Heart left ventricle (tissue), 16 donors: ENCODE results near the gene RPA1. TPM values are rescaled to one million over a fixed set of nuclear protein-coding genes. Genes with fewer than 3 reads are reported as not detected.

Experiments
- ATAC-seq, 4 donors: fragments of 200-7000 bp; cut with Tn5 transposase; one replicate each; pipeline ENCODE4 v1.9.1; 2020 to 2022; ENCODE audit warnings: moderate library complexity in 4 of 4, mild to moderate bottlenecking in 3 of 4, moderate number of reproducible peaks in 1 of 4
- DNase-seq, 5 donors: peaks; one replicate each; pipeline ENCODE4 v3.0.0-alpha.2; 2020
- H3K27ac ChIP-seq, 12 donors: fragments of 200-600 bp; sonication (generic) in 4 of 12; one replicate each; pipeline versions ENCODE4 v1.5.0 to v1.8.0; 2016 to 2022; ENCODE audit warnings: mild to moderate bottlenecking in 2 of 12
- H3K27me3 ChIP-seq, 9 donors: fragments of 200-600 bp; sonication (generic) in 2 of 9; one replicate each; pipeline versions ENCODE4 v1.5.1 to v1.8.0; 2016 to 2022; ENCODE audit warnings: mild to moderate bottlenecking in 3 of 9
- H3K36me3 ChIP-seq, 9 donors: fragments of 200-600 bp; sonication (generic) in 2 of 9; one replicate each; pipeline versions ENCODE4 v1.5.0 to v1.8.0; 2018 to 2022; ENCODE audit warnings: mild to moderate bottlenecking in 2 of 9
- H3K4me1 ChIP-seq, 12 donors: fragments of 200-600 bp; sonication (generic) in 4 of 12; one replicate each; pipeline versions ENCODE4 v1.5.0 to v1.8.0; 2016 to 2022; ENCODE audit warnings: mild to moderate bottlenecking in 3 of 12
- H3K4me3 ChIP-seq, 12 donors: fragments of 200-600 bp; sonication (generic) in 4 of 12; one replicate each; pipeline versions ENCODE4 v1.5.0 to v1.8.0; 2017 to 2022; ENCODE audit warnings: mild to moderate bottlenecking in 9 of 12, moderate library complexity in 4 of 12
- H3K9me3 ChIP-seq, 12 donors: fragments of 200-600 bp; sonication (generic) in 4 of 12; one replicate each; pipeline versions ENCODE4 v1.5.0 to v1.8.0; 2016 to 2022; ENCODE audit warnings: mild to moderate bottlenecking in 1 of 12
- POLR2A ChIP-seq, 2 donors: fragments of 450-650 bp; IDR thresholded peaks; one replicate each; pipeline ENCODE4 v1.6.1; 2017; ENCODE audit warnings: antibody characterized with exemption in 2 of 2, mild to moderate bottlenecking in 2 of 2, moderate library complexity in 2 of 2
- WGBS, 4 donors: extraction: QIAGEN DNeasy Blood & Tissue Kit in 2 of 4; methylation state at CpG; one replicate each; pipeline versions ENCODE4 v1.1.5 to v1.1.7; 2013 to 2018; 5-methylcytosine and 5-hydroxymethylcytosine counted together
- intact Hi-C, 10 donors: fragments of 100-400 bp; cut with DNase I; formaldehyde crosslinking; loops; one replicate each; pipeline versions ENCODE4 v1.11.1 to v1.14.2; 2022
- polyA plus RNA-seq, 2 donors: library from polyadenylated mRNA; stranded (reverse); fragments of 200-250 nt; gene quantifications; one replicate each; pipeline ENCODE4 v1.2.3, GENCODE V29; 2013
- total RNA-seq, 9 donors: library from RNA; depleted of rRNA in 2 of 9; stranded (reverse); fragments of >200 nt in 2 of 9; fragmentation: NEBNext Ultra II Directional in 3 of 9; extraction: Animal tissue kit (Norgen Biotek cat#: 25700) in 3 of 9; gene quantifications; one replicate each; pipeline versions ENCODE4 v1.1.0 to v1.2.4, GENCODE V29; 2016 to 2023
- TF ChIP-seq, protein P1 (sequence below), 12 donors: fragments of 200-600 bp; sonication (generic) in 4 of 12; IDR thresholded peaks; one replicate each; pipeline versions ENCODE4 v1.5.0 to v1.8.0; 2018 to 2022; ENCODE audit warnings: antibody characterized with exemption in 12 of 12, mild to moderate bottlenecking in 5 of 12
- donor health status: ischemic (EF 13 %, LVEDD 7.1; RV severe dilation, severe dysfunction).
- donor health status: healthy with polysubstance abuse.
- donor health status: DM: no; HTN: yes; CAD: no.
- donor health status: DM: no; HTN: no; CAD: no.
- donor health status: ischemic (EF 25% LVEDD 6.9; RV normal size, moderate dysfunction).
- donor health status: ischemic (EF 25% LVEDD 5.7; RV mildly dilated, moderate dysfunction).
- donor health status: healthy.
- donor health status: DM: yes; HTN: yes; CAD: no.
- donor health status: ischemic (EF 35%, LVEDD 5.7; RV mildly dilated, moderate dysfunction).
- donor health status: nonischemic (EF 11% LVEDD 7.7; RV severe dilation, severe dysfunction).
- donor health status: DM: yes; HTN: yes; CAD: no.
- donor health status: PGD.
- donor health status: ischemic (EF 29% LVEDD 5.4; RV normal size, mild dysfunction).
- donor health status: nonischemic (EF 23%, LVEDD 6.1; RV moderate dilation, normal function).

Gene RPA1
- total and polyA plus RNA-seq, 11 donors: 10.4 to 87.4 (median 57.3) TPM

DNA sequence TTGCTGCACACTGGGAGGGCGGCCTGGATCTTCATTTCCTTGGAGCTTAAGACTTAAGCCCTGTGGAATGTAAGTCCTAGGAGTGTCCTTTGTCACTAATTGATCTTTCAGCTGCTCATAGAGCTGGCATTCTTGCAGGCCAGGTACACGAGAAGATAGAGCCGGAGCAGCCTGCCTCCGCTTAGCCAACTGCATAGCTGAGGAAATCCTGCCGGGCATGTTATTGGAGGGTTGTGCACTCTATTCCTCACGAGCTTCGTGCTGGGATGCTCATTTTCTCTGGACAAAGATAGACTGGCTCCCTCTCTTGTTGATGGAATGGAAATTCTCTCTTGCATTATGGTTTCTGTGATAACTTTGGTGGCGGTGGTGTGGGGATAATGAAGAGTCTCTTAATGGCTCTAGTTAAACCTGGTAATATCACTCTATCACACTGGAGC lies 76.9 kb downstream of the RPA1 start:
- 38 to 50% (median 42%) methylated on average over 8 of the region's 8 CpGs for WGBS, 4 donors
- no peak for TF ChIP-seq POLR2A (IDR thresholded peaks at IDR 0.05)
- TF ChIP-seq, protein P1, sequence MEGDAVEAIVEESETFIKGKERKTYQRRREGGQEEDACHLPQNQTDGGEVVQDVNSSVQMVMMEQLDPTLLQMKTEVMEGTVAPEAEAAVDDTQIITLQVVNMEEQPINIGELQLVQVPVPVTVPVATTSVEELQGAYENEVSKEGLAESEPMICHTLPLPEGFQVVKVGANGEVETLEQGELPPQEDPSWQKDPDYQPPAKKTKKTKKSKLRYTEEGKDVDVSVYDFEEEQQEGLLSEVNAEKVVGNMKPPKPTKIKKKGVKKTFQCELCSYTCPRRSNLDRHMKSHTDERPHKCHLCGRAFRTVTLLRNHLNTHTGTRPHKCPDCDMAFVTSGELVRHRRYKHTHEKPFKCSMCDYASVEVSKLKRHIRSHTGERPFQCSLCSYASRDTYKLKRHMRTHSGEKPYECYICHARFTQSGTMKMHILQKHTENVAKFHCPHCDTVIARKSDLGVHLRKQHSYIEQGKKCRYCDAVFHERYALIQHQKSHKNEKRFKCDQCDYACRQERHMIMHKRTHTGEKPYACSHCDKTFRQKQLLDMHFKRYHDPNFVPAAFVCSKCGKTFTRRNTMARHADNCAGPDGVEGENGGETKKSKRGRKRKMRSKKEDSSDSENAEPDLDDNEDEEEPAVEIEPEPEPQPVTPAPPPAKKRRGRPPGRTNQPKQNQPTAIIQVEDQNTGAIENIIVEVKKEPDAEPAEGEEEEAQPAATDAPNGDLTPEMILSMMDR (IDR thresholded peaks at IDR 0.05): peak in 1 of 12 donors; percentile 9
- intact Hi-C loops: loop anchor here in 9 of 10 donors (1.0 to 10.0 kb wide), 8 partner anchors 119 to 378 kb away; partner anchors contain the start of genes OVCA2 (in 3 of the 9), RTN4RL1 (in 2 of the 9) and WDR81 (in 1 of the 9)
- DNase-seq (no peak), ATAC-seq (no peak)
- Histone ChIP-seq H3K4me3 (no peak overlapping the region), H3K4me1 (peaks cover 0 to 28% (median 10%) of the 10 kb centered on the region in 12 donors), H3K27me3 (peaks cover 0 to 44% (median 9%) of the 10 kb centered on the region in 9 donors), H3K36me3 (no peaks in the 10 kb centered on the region), H3K9me3 (no peaks in the 10 kb centered on the region), H3K27ac (no peak overlapping the region)

DNA sequence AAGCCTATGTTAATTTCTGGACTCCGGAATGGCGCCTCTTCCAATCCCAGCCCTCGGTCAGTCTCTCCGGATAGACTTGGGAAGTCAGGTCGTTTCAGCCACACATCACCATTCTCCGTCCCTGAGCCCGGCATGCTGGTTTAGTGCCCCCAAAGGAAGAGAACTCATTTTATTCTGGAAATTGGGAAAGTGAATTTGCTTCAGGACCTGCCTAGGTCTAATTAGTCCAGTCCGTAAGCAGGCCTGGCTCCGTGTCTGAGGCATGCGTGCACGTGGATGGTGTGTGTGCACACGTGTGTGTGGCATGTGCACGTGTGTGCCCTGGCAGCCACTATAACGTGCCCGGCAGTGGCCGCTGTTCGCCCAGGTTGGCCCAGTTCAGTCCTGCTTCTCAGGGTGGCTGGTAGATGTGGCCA lies 77.4 kb downstream of the RPA1 start:
- no peaks in the 10 kb centered on the region for H3K9me3 ChIP-seq
- no peaks in the 10 kb centered on the region for H3K36me3 ChIP-seq
- H3K4me3 ChIP-seq: no peak overlapping the region
- intact Hi-C loops: loop anchor here in 9 of 10 donors (1.0 to 10.0 kb wide), 8 partner anchors 118 to 378 kb away; partner anchors contain the start of genes OVCA2 (in 3 of the 9), RTN4RL1 (in 2 of the 9) and WDR81 (in 1 of the 9)
- DNase-seq: no peak
- H3K27me3 ChIP-seq: peaks cover 0 to 44% (median 10%) of the 10 kb centered on the region in 9 donors
- H3K27ac ChIP-seq: no peak overlapping the region
- 75 to 83% (median 81%) methylated on average over 17 of the region's 17 CpGs for WGBS, 4 donors
- no peak for TF ChIP-seq POLR2A (IDR thresholded peaks at IDR 0.05)
- TF ChIP-seq, protein P1 (IDR thresholded peaks at IDR 0.05): no peak
- peaks cover 0 to 28% (median 10%) of the 10 kb centered on the region in 12 donors for H3K4me1 ChIP-seq
- no peak for ATAC-seq

DNA sequence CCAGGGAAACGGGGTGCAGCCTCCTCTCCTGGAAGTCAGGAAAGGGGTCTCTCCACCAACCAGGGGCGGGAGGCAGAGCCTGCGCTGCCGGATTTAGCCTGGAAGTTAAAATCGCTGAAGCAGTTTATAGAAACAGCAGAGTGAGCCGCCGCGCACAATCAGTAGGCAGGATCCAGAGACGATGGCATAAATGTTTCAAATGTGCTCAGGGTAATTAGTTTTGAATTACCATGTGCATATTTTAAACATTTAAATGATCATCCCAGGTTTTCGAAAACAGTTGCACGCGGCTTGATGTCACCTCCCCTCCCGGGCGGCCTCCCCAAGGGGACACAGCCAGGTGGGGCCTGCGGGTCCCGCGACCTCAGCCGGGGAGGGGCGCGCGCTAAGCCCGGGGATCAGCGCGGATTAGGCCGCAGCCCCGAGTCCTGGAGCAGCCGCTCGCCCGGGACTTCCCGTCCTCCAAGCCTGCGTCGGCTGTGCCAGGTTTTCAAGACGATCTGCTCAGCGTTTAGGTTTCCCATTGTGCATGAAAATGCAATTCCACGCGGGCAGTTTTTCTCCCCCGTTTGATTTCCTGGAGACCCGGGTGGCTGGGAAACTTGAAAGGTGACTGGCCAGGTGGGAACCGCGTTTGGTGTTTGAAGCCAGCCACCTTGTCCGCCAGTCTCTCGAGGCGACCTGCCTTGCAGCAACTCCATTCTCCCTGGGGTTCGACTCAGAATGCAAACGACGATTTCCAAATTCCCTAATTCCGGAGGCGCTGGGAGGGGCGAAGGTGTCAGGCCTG lies 78.3 kb downstream of the RPA1 start:
- Histone ChIP-seq H3K27me3 (peaks cover 0 to 46% (median 15%) of the 10 kb centered on the region in 9 donors), H3K9me3 (no peaks in the 10 kb centered on the region), H3K27ac (no peak overlapping the region), H3K4me3 (peak overlapping the region in 8 of 12 donors; percentile 20 to 46 (median 30)), H3K36me3 (no peaks in the 10 kb centered on the region), H3K4me1 (peaks cover 0 to 28% (median 10%) of the 10 kb centered on the region in 12 donors)
- DNase-seq (peak in 1 of 5 donors; percentile 33), ATAC-seq (peak in 1 of 4 donors; percentile 28)
- TF ChIP-seq POLR2A (IDR thresholded peaks at IDR 0.05): no peak
- TF ChIP-seq, protein P1 (IDR thresholded peaks at IDR 0.05): no peak
- intact Hi-C loops: loop anchor here (1.0 to 10.0 kb wide), 11 partner anchors 117 to 377 kb away; partner anchors contain the start of genes OVCA2 (in 3 of the 10), RTN4RL1 (in 2 of the 10) and WDR81 (in 1 of the 10)
- WGBS, 4 donors: 16 to 20% (median 17%) methylated on average over 40 to 49 of the region's 49 CpGs
